Measurements from ENCODE around the gene KLLN.
"Not testable (repeated sequence)": the region's sequence is repeated elsewhere in the genome, so short reads cannot be mapped to it uniquely, and the experiment has no call there.

KLLN gene

GRCh38 chr10:87838650-87839049 lies 24.7 kb downstream of the KLLN start:
- no peak for FAIRE-seq

GRCh38 chr10:87837445-87837844 lies 25.9 kb downstream of the KLLN start:
- no peak for FAIRE-seq

GRCh38 chr10:87836098-87836497 lies 27.2 kb downstream of the KLLN start:
- FAIRE-seq = no peak

GRCh38 chr10:87829986-87830729 lies 33.2 kb downstream of the KLLN start:
- no peak for FAIRE-seq

GRCh38 chr10:87829051-87829450 lies 34.3 kb downstream of the KLLN start:
- FAIRE-seq = not testable (repeated sequence)

- no peak for FAIRE-seq
Measured at GRCh38 chr10:87827681-87828080, 35.7 kb downstream of the KLLN start.

- no peak for FAIRE-seq
Measured at GRCh38 chr10:87826653-87827052, 36.7 kb downstream of the KLLN start.

- FAIRE-seq = no peak
Measured at GRCh38 chr10:87819289-87819585, 44.1 kb downstream of the KLLN start.

GRCh38 chr10:87818505-87819288 lies 44.6 kb downstream of the KLLN start:
- FAIRE-seq = no peak

GRCh38 chr10:87817609-87818504 lies 45.5 kb downstream of the KLLN start, which contains the start of gene ATAD1:
Gene ATAD1 (minus strand): TSS chr10:87818226. CDS start chr10:87814599, 3,627 bp downstream.
- FAIRE-seq = peak; percentile 16

- peak; percentile 72 for FAIRE-seq
Measured at GRCh38 chr10:87816898-87817608, 46.3 kb downstream of the KLLN start.

GRCh38 chr10:87816163-87816897 lies 47.0 kb downstream of the KLLN start:
- peak; percentile 72 for FAIRE-seq

Data from A204.1 (cell line).